ENCODE measurements around the gene PRRX1. TPM values are rescaled to one million over a fixed set of nuclear protein-coding genes. Genes with fewer than 3 reads are reported as not detected.

The PRRX1 gene
- total RNA-seq, 1 experiment from 2014 or later = 1.2 TPM

- no peaks in the 10 kb centered on the region for H3K36me3 ChIP-seq
- no peak overlapping the region for H3K4me3 ChIP-seq
- no peaks in the 10 kb centered on the region for H3K9me3 ChIP-seq
- no peaks in the 10 kb centered on the region for H3K27me3 ChIP-seq
- DNase-seq = no peak
Measured at GRCh38 chr1:170725326-170725725, 61.4 kb downstream of the PRRX1 start.

GRCh38 chr1:170727963-170728362 lies 64.0 kb downstream of the PRRX1 start:
- no peak for DNase-seq
- Histone ChIP-seq H3K36me3 (no peaks in the 10 kb centered on the region), H3K4me3 (no peak overlapping the region), H3K9me3 (no peaks in the 10 kb centered on the region), H3K27me3 (no peaks in the 10 kb centered on the region)

GRCh38 chr1:170729225-170730002 lies 65.5 kb downstream of the PRRX1 start:
- H3K36me3 ChIP-seq = no peaks in the 10 kb centered on the region
- no peaks in the 10 kb centered on the region for H3K27me3 ChIP-seq
- H3K4me3 ChIP-seq = no peak overlapping the region
- H3K9me3 ChIP-seq = no peaks in the 10 kb centered on the region
- DNase-seq = no peak

- H3K27me3 ChIP-seq = no peaks in the 10 kb centered on the region
- no peak overlapping the region for H3K4me3 ChIP-seq
- DNase-seq = no peak
- H3K9me3 ChIP-seq = no peaks in the 10 kb centered on the region
- H3K36me3 ChIP-seq = no peaks in the 10 kb centered on the region
Measured at GRCh38 chr1:170730014-170730413, 66.1 kb downstream of the PRRX1 start.

GRCh38 chr1:170730438-170730837 lies 66.5 kb downstream of the PRRX1 start:
- Histone ChIP-seq H3K9me3 (no peaks in the 10 kb centered on the region), H3K4me3 (no peak overlapping the region), H3K36me3 (no peaks in the 10 kb centered on the region), H3K27me3 (no peaks in the 10 kb centered on the region)
- DNase-seq = no peak

GRCh38 chr1:170731566-170732251 lies 67.8 kb downstream of the PRRX1 start:
- DNase-seq = no peak
- Histone ChIP-seq H3K36me3 (no peaks in the 10 kb centered on the region), H3K4me3 (no peak overlapping the region), H3K27me3 (no peaks in the 10 kb centered on the region), H3K9me3 (no peaks in the 10 kb centered on the region)

GRCh38 chr1:170732252-170732588 lies 68.3 kb downstream of the PRRX1 start:
- no peaks in the 10 kb centered on the region for H3K9me3 ChIP-seq
- H3K36me3 ChIP-seq = no peaks in the 10 kb centered on the region
- no peak overlapping the region for H3K4me3 ChIP-seq
- DNase-seq = no peak
- no peaks in the 10 kb centered on the region for H3K27me3 ChIP-seq

GRCh38 chr1:170734412-170735175 lies 70.7 kb downstream of the PRRX1 start:
- Histone ChIP-seq H3K27me3 (no peaks in the 10 kb centered on the region), H3K4me3 (no peak overlapping the region), H3K9me3 (no peaks in the 10 kb centered on the region), H3K36me3 (no peaks in the 10 kb centered on the region)
- no peak for DNase-seq

GRCh38 chr1:170735366-170736263 lies 71.7 kb downstream of the PRRX1 start:
- no peak for DNase-seq
- Histone ChIP-seq H3K4me3 (no peak overlapping the region), H3K9me3 (no peaks in the 10 kb centered on the region), H3K36me3 (no peaks in the 10 kb centered on the region), H3K27me3 (no peaks in the 10 kb centered on the region)

GRCh38 chr1:170739803-170740202 lies 75.9 kb downstream of the PRRX1 start:
- no peak for DNase-seq
- no peaks in the 10 kb centered on the region for H3K27me3 ChIP-seq
- no peaks in the 10 kb centered on the region for H3K36me3 ChIP-seq
- no peak overlapping the region for H3K4me3 ChIP-seq
- H3K9me3 ChIP-seq = 0 out of 2 replicates have a peak, but pooled peaks cover 2% of the 10 kb centered on the region

GRCh38 chr1:170741678-170742077 lies 77.7 kb downstream of the PRRX1 start:
- no peak for DNase-seq
- 0 out of 2 replicates have a peak, but pooled peaks cover 2% of the 10 kb centered on the region for H3K9me3 ChIP-seq
- no peak overlapping the region for H3K4me3 ChIP-seq
- H3K36me3 ChIP-seq = no peaks in the 10 kb centered on the region
- no peaks in the 10 kb centered on the region for H3K27me3 ChIP-seq

- H3K36me3 ChIP-seq = no peaks in the 10 kb centered on the region
- H3K27me3 ChIP-seq = no peaks in the 10 kb centered on the region
- no peak for DNase-seq
- no peak overlapping the region for H3K4me3 ChIP-seq
- 0 out of 2 replicates have a peak, but pooled peaks cover 2% of the 10 kb centered on the region for H3K9me3 ChIP-seq
Measured at GRCh38 chr1:170742600-170742999, 78.7 kb downstream of the PRRX1 start.

GRCh38 chr1:170743083-170743482 lies 79.2 kb downstream of the PRRX1 start:
- no peak for DNase-seq
- H3K36me3 ChIP-seq = no peaks in the 10 kb centered on the region
- H3K27me3 ChIP-seq = no peaks in the 10 kb centered on the region
- H3K4me3 ChIP-seq = no peak overlapping the region
- 0 out of 2 replicates have a peak, but pooled peaks cover 2% of the 10 kb centered on the region for H3K9me3 ChIP-seq

GRCh38 chr1:170749549-170749948 lies 85.6 kb downstream of the PRRX1 start:
- Histone ChIP-seq H3K36me3 (no peaks in the 10 kb centered on the region), H3K27me3 (no peaks in the 10 kb centered on the region), H3K4me3 (no peak overlapping the region), H3K9me3 (no peaks in the 10 kb centered on the region)
- no peak for DNase-seq

GRCh38 chr1:170749959-170750358 lies 86.0 kb downstream of the PRRX1 start:
- Histone ChIP-seq H3K27me3 (no peaks in the 10 kb centered on the region), H3K4me3 (no peak overlapping the region), H3K36me3 (no peaks in the 10 kb centered on the region), H3K9me3 (no peaks in the 10 kb centered on the region)
- DNase-seq = no peak

GRCh38 chr1:170755795-170756194 lies 91.9 kb downstream of the PRRX1 start:
- H3K9me3 ChIP-seq = no peaks in the 10 kb centered on the region
- H3K4me3 ChIP-seq = no peak overlapping the region
- no peaks in the 10 kb centered on the region for H3K36me3 ChIP-seq
- no peak for DNase-seq
- H3K27me3 ChIP-seq = no peaks in the 10 kb centered on the region

All from MG63 (cell line).